Measurements from ENCODE around the gene FAM219A.
"Not testable (repeated sequence)": the region's sequence is repeated elsewhere in the genome, so short reads cannot be mapped to it uniquely, and the experiment has no call there.

Gene FAM219A

DNA sequence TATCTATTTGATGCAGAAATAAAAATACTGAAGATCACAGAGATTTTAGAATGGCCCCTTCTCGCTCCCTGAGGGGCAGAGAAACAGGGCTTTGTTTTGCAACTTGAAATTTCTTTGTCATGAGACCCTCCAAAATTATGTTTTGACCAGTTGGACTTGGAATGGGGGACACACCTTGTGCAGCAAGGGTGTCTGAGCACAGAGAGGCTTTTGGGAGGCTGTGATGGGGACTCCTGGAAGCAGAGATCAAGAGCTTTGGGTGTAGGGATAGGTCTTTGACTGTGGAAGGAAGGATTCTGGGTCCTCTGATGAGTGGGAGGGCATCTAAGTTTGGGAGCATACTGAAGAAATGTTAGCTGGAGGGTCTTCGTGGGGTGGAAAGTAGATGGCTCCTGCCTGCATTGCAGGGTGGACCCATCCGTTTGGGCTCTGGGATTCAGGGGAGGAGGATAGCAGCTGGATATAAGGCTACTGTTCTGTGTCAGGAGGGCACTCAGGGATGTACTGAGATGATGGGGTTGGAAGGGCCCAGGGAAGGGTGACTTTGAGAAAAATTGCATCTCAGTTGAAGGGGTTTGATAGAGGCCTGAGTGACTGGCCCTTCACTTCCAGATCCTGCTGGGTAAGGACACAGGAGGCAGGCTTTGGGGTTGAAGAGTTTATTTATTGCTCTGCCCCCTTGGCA lies 79.9 kb downstream of the FAM219A start:
- DNase-seq = no peak

DNA sequence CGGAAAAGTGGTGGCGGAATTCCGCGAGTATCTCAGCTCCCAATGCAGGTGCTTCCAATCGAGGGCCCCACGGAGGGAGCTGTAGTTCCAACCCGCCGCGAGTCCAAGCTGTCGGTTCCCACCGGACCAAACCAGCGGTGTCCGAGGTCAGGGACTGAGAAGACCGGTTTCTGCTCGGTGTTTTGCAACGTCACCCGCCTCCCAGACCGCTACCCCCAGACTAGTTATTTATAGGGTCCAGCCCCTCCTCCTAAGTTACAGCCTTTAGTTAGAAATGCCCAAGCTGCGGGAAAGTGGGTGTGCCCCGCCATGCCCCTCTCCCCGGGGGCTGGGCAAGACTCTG lies 81.0 kb downstream of the FAM219A start:
- DNase-seq = peak in 5 of 56 donors; percentile 41 to 57 (median 52)

DNA sequence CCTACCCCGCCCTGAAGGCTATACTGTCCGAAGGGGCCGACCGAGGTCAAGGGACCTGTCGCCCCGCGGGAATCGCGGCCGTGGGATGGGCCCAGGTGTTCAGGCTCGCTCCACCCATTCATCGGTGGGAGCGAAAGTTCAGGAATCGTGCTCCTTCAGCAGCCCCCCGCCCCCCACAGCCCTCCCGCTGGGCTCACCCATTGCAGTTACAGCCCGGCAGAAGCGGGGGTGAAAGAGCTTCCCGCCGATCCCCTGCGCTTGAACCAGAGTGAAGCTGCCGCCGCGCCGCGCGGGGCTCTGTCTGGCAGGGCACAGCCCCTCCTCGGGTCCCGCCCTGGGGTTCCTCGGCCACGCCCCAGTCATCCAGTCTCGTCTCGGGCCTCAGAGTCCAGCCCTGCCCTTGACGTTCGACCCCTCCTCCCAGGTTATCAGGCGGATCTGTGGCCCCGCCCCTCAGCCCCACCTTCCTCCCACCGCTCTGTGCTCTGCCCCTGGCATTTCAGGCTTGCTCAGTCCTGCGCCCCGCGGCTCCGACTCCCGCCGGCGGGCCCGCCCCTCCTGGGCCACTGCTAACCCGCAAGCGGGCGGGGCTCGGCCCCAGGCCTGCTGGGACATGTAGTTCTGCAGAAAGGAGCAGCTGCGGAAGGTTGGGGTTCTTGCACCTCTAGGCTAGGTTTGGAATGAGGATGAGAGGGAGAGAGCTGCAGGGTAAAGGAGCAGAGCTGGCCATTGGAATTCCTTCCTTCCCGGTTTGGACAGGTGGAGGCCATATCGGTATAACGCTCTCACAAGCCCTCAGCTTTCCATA lies 81.6 kb downstream of the FAM219A start, which contains the start of gene MYORG:
Gene MYORG, minus strand, starts transcription at position 303 of the 808 bp plus-strand sequence. CDS start 3,955 bp downstream, outside the sequence.
- DNase-seq = peak in 55 of 56 donors; percentile 45 to 97 (median 87)

DNA sequence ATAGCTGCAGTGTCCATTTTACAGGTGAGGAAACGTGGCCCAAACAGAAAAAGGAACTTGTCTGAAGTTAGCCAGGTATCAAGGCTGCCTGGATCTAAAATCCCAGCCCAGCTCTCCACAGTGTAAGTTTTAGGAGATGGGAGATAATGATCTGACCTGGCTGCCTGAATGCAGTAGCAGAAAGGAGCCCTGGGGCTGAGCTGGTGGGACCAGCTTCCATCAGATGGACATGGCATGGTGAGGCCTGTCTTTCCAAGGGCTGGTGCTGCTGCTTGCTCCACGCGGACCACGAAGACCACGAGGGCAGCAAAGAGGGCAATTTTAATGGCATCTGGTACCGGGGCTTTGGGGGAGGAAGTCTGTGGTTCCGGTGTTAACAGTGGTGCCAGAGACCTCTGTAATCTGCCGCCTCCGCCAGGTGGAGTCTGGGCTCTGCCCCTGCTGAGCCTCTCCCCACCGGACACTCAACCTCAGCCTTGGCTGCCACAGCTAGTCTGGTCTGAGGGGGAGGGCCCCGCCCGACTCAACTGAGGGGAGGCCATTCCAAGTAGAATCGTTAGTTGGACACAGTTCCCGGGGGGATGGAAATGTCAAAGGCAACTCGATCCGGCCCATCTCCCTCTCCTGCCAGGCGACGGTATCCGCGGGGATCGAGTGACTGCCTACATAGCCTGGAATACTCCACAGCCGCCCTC lies 82.3 kb downstream of the FAM219A start:
- peak in 20 of 56 donors; percentile 34 to 79 (median 46) for DNase-seq

DNA sequence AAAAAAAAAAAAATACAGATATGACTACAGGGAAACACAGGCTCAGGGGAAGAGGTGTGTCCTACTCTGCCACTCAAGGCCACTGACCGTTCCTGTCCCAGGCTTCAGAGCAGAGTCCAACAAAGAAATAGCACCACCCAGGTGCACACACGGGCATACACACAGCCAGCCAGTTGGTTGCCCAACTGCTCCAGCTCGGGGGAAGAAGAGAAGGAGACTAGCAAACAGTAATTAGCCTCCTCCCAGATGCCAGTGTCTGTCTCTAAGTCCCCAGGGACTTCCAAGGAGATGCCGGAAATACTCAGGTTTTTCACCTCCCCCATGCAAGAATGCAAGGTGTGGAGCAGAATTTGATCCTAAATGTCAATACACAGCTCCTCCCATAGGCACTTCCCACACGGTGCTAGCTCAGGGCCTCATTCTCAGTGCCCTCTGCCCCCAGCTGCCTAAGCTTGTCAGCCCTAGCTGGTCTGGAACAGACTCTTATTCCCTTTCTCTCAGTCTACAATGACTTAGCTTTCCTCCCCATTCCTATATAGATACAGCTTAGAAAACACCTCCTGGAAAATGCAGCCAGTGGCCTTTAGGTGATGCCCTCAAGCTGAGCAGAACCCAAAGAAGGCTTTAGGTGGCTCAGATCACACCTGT lies 83.3 kb downstream of the FAM219A start:
- peak in 1 of 56 donors; percentile 8 for DNase-seq

DNA sequence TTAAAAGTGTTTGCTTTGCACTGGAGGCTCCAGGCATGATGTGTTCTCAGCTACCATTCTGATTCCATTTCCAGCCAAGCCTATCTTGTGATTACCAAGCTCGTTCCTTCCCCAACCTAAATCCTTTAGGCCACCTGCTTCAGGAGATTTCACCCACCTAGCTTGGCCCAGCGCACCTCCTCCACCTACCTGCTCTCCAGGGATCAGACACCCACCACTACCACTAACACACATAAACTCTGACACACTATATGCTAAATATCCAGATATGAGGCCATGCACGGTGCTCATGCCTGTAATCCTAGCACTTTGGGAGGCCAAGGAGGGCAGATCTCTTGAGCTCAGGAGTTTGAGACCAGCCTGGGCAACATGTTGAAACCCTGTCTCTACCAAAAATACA lies 84.0 kb downstream of the FAM219A start:
- DNase-seq = no peak

DNA sequence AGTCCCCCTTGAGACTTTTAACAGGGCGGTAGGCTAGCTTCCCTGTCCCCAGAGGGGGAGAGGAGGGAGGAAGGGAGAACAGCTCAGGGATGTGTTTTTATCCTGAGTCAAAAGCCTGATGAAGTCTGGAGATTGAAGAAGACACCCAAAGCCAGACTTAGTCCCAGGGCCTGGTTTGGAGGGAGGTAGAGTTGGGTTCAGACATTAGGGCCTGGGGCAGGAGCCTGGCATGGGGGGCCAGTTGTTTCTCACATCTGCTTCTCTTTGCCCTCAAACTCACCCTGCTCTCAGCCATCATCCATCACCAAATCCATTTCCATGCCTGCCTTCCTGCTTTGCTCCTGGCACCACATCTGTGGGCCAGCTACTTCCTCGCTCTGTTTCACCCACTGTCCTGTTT lies 84.6 kb downstream of the FAM219A start:
- DNase-seq = no peak

DNA sequence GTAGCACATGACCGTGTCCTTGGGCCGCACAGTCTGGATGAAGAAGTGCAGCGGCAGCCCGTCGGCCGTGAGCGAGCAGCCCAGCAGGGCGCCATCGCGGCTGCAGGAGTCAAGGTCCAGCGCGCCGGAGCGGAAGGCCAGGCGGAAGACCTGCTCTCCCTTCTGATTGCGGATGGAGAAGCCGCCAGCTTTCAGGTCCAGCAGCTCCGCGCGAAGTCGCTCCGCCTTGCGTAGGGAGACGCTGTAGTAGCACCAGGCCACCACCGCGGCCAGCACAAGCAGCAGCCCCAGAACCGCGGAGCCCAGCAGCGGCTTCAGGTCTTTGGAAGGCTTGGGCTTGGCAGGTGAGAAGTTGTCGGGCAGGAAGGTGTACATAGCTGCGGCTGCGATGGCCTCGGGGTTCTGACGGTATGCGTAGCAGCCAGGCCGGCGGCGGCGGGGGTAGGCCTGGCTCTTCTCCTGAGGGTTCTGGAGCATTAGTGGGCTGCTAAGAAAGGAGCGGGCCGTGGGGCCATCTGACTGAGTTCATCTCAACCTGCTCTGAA lies 85.8 kb downstream of the FAM219A start:
- DNase-seq = no peak

DNA sequence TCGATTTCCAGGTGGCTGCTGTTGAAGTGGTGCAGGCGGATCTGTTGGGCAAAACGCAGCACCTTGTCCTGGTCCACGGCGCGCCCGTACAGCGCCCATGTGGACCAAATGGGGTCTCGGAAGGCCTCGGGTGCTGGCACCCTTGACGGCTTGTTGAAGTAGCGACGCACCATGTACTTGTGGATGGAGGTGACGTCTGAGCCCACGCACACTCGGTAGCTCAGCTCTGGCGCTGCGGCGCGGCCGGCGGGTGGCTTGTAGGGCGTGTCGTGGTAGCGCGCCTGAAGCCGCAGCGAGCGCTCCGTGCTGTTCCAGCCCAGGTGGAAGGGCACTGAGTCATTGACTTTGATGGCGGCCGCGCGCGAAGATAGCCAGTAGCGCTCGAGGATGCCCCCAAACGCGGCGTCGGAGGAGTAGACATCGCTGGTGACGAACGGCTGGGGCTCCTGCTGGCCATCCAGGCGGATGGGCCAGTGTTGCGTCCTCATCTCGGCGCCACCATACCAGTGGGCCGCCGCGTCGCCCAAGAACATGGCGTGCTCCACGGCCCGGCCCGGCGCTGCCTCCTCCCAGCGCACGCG lies 86.4 kb downstream of the FAM219A start:
- DNase-seq = no peak

DNA sequence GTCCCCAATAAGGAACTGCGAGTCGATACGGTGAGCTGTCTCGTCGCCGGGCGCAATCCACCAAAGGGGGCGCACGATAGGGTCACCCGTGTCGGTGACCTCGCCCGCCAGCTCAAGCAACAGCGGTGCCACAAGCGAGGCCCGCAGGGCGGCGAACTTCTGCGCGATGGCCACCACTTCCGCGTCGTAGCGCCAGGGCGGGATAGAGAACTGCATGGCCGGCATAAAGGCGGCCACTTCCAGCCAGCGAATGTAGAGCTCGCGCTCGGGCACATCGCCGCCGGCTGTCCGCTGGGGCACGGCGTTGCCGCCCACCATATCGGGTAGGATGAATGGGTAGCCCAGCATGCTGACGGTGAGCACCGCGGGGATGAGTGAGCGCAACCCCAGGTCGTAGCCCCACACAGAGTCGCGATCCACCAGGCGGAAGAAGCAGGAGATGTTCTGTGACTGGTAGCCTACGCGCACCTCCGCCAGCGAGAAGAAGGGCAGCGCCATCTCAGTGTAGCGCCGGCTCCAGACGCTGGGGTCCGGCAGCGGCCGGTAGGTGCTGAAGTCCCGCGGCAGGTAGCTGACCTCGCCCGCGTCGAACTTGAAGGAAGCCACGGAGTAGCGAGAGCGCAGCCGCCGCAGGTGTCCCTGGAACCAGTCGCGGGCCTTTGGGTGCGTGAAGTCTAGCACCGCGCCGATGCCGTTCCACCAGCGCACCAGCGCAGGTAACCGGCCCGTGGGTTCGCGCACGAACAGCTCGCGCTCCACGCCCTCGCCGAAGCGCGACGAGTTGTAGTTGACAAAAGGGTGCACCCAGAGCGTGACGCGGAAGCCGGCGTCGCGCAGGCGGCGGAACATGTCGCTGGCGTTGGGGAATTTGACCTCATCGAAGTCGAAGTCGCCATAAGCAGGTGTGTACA lies 87.1 kb downstream of the FAM219A start:
- DNase-seq = no peak

DNA sequence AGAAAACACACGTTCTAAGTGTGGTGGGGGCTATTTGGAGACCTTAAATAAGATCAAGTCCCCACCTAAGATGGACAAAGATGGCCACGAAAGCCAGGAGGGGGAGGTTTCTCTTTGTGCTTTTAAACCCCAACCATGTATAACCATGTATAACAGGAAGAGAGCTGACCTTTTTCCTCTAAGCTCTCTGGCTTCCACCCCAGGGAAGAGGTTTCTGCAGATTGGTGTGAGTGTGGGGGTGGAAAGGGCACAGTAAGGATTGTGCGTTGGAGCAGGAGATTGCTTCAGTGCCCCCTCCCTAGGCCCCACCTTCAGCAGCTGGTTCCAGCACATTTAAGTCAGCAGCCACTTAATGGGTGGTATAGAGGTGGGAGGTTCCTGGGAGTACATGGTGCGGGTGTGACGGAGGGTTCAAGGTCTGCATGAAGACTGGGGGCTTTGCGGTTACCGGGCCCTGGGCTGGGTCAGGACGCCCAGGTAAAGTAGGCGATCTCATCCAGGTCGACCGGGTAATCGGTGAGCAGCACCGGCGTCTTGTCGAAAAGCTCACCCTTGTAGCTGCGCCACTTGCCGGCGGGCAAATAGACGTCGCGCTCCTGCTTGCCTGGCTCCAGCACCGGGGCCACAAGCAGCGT lies 87.9 kb downstream of the FAM219A start:
- DNase-seq = no peak

DNA sequence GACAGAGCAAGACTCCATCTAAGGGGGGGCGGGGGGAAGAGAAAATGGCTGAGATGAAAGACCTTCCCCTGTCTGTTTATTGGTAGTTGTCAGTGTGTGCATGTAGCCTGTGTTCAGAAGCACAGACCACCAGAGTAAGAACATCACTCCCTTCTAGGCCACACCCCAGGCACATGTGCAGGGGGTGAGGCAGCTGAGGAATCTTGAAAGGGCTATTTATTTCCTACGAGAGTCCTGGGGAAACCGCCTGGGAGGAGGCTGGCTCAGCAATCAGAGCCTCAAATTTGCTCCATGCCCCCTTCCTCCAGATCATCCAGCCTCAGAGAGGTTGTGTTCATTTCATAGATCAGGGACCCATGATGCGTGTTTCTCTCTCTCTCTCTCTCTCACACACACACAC lies 88.7 kb downstream of the FAM219A start:
- DNase-seq = no peak

DNA sequence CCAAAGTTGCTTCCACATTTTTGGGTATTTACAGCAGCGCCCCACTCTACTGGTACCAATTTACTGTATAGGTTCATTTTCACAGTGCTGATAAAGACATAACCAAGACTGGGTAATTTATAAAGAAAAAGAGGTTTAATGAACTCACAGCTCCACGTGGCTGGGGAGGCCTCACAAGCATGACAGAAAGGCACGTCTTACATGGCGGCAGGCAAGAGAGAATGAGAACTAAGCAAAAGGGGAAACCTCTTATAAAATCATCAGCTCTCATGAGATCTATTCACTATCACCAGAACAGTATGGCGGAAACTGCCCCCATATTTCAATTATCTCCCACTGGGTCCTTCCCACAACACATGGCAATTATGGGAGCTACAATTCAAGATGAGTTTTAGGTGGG lies 89.6 kb downstream of the FAM219A start:
- not testable (repeated sequence) for DNase-seq

DNA sequence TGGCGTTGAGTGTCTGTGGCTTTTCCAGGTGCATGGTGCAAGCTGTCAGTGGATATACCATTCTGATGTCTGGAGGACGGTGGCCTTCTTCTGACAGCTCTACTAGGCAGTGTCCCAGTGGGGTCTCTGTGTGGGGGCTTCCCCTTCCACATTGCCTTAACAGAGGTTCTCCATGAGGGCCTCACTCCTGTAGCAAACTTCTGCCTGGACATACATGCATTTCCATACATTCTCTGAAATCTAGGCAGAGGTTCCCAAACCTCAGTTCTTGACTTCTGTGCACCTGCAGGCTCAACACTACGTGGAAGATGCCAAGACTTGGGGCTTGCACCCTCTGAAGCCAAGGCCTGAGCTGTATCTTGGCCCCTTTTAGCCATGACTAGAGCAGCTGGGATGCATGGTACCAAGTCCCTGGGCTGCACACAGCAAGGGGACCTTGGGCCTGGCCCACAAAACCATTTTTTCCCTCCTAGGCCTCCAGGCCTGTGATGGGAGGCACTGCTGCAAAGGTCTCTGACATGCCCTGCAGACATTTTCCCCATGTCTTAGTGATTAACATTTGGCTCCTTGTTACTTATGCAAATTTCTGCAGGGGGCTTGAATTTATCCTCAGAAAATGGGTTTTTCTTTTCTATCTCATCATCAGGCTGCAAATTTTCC lies 90.5 kb downstream of the FAM219A start:
- not testable (repeated sequence) for DNase-seq

DNA sequence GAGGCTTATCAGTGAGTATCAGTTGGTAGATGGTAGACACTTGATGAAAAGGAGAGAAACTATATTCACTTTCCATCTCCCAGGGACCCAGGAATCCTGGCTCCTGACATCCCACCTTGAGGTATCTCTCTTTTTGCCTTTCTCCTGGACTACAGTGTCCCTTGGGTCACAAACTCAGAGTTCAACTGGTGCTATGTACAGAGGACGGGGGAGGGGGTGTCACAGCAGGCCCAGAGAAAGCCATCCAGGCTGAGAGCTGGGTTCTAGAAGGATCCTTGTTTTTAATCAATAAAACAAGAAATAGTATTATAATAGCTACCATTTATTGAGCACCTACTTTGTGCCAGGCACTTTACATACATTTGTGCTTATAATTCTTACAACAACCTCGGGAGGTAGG lies 92.0 kb downstream of the FAM219A start:
- no peak for DNase-seq

DNA sequence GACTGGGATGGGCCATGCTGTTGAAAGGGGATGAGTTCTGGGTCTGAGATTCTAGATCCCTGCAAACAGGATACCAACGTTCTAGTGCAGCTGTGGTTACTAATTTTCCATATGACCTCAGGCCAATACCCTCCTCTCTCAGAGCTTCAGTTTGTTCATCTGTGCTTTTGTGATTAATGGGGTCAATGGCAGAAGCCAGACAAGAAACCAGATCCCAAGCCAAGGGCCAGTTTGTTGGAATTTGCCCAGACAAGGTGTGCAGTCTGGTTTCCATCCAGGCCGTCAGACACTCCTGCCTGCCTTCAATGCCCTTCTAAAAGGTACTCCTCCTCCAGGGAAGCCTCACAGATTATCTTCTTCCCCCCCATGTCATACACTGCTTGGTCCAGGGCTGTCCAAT lies 93.1 kb downstream of the FAM219A start:
- no peak for DNase-seq

DNA sequence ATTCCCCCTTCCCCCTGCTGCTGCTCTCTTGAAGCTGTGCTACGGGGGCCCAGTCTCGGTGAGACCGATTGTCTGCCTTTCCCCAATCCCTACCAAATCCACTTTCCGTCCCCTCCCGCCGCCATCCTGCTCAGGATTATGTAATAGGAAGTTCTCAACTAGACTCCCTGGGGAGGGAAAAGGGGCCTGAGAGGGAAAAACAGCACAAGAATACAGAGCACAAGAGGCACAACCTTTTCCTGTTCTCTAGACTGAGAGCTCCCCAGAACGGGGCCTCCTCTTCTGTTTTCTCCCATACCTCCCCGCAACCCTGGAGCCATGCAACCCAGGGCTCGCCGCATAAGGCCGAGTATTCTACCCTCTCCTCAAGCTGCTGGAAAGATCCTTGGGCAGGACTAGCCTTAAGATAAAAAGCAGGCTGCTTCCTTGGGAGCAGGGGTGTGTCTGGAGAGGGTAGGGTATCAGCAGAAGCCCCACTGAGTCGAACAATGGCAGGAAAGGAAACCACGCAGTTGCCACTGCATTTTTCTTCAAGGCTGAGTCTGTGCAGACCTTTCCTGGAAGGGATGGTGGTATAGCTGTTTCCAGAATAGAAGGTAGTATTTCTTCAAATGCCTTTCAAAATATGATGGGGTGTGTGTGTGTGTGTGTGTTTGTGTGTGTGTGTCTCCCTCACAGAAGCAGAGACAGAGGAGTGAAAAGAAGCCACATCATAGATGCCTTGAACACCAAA lies 94.6 kb downstream of the FAM219A start:
- DNase-seq = no peak

DNA sequence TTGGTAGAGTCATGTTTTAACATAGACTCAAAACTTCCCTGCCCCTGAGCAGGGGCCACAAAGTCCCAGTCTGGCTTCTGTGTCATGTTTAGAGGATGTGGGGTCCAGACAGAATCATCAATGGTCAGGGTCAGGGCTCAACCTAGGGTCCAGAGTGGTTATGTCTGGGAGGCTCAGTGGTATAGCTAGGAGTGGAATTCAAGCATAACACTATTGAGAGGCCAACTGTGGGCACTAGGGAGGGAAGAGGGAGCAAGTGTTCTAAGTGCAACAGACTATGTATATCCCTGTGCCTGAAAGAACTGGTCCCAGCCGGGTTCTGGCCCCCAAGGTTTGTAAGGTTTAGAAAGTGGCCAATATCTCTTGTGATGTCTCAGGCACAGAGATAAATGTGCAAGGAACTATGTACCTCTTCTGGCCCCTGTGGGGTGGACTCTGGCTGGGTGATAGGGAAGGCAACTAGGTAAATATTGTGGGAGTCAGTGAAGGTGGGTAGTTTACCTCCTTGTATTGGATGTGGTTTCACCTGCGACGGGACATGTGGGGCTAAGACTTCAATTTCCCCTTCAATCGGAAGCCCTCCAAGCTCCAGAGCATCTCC lies 95.7 kb downstream of the FAM219A start:
- DNase-seq = no peak

Measured in amygdala (tissue), 56 donors.